Caco-2 (cell line): ENCODE data around the gene AHNAK. TPM values are rescaled to one million over a fixed set of nuclear protein-coding genes. Genes with fewer than 3 reads are reported as not detected.

Experiments
- BruUV-seq: library from RNA; stranded (reverse); fragments of 400-500 nt; replicated peaks from 2 replicates; lab custom pipeline; 2021; lab: Mats Ljungman, UMichigan
- CTCF ChIA-PET: fragments of 300-600 bp; sonication (Branson Sonifier 250); formaldehyde crosslinking; loops from one replicate; lab custom pipeline; 2022; ENCODE audit warnings: antibody characterized with exemption; lab: Charles Lee
- POLR2A ChIA-PET: fragments of 300-600 bp; sonication (Branson Sonifier 250); formaldehyde crosslinking; loops from one replicate; lab custom pipeline; 2022; ENCODE audit warnings: antibody characterized with exemption; lab: Charles Lee
- DNase-seq, 2 experiments: peaks; one replicate each; pipeline versions ENCODE4 v3.0.0 to v3.0.0-alpha.2; 2020 to 2022
- H3K27me3 ChIP-seq: replicated peaks from 2 replicates; pipeline ENCODE4 v1.6.0; 2011; ENCODE audit warnings: low read length; ENCODE audit not compliant: control insufficient read depth, insufficient read depth
- H3K36me3 ChIP-seq: 2 replicates; pipeline ENCODE4 v1.5.1; 2011; ENCODE audit warnings: low read length; ENCODE audit not compliant: control insufficient read depth, insufficient read depth
- H3K4me1 ChIP-seq: fragments of 250-450 bp; sonication (Bioruptor Pico); 2 replicates; pipeline ENCODE4 v1.5.1; 2020; ENCODE audit warnings: mild to moderate bottlenecking
- H3K4me3 ChIP-seq: 2 replicates; pipeline ENCODE4 v1.5.1; 2011; ENCODE audit warnings: low read depth, mild to moderate bottlenecking, control low read depth, low read length
- H3K9me3 ChIP-seq: fragments of 250-450 bp; sonication (Bioruptor Pico); 2 replicates; pipeline ENCODE4 v1.5.1; 2020; ENCODE audit warnings: mild to moderate bottlenecking, moderate library complexity
- H3K27ac Mint-ChIP-seq: one replicate; pipeline ENCODE4 v1.8.0; 2022; ENCODE audit warnings: mixed read lengths; ENCODE audit not compliant: unreplicated experiment
- H3K27me3 Mint-ChIP-seq: one replicate; pipeline ENCODE4 v1.8.0; 2022; ENCODE audit warnings: mixed read lengths; ENCODE audit not compliant: insufficient read depth, unreplicated experiment
- H3K36me3 Mint-ChIP-seq: one replicate; pipeline ENCODE4 v1.8.0; 2022; ENCODE audit warnings: mild to moderate bottlenecking, mixed read lengths; ENCODE audit not compliant: insufficient read depth, unreplicated experiment
- H3K4me1 Mint-ChIP-seq: one replicate; pipeline ENCODE4 v1.8.0; 2022; ENCODE audit warnings: low read depth, mixed read lengths; ENCODE audit not compliant: unreplicated experiment
- H3K4me3 Mint-ChIP-seq: one replicate; pipeline ENCODE4 v1.8.0; 2022; ENCODE audit warnings: mild to moderate bottlenecking, moderate library complexity, mixed read lengths; ENCODE audit not compliant: unreplicated experiment
- H3K9me3 Mint-ChIP-seq: one replicate; pipeline ENCODE4 v1.8.0; 2022; ENCODE audit warnings: mixed read lengths; ENCODE audit not compliant: unreplicated experiment
- intact Hi-C: fragments of 100-400 bp; cut with micrococcal nuclease; formaldehyde crosslinking; loops from one replicate; pipeline ENCODE4 v1.10.0; 2022; ENCODE audit not compliant: unreplicated experiment
- total RNA-seq: library from RNA; stranded (reverse); gene quantifications from 2 replicates; pipeline ENCODE4 v1.2.3, GENCODE V29; 2022
- TF ChIP-seq, protein P1 (sequence below), 2 experiments: fragments of 200-600 bp in 1 of 2; IDR thresholded peaks; 1 replicate in 1 of 2; 2 replicates in 1 of 2; pipeline versions ENCODE4 v1.5.1 to v1.8.0; 2011 to 2022; ENCODE audit warnings: antibody characterized with exemption in 1 of 2, control low read depth in 1 of 2, inconsistent platforms in 1 of 2, low read depth in 1 of 2, low read length in 1 of 2, mild to moderate bottlenecking in 1 of 2, moderate library complexity in 1 of 2; ENCODE audit not compliant: insufficient read depth in 1 of 2, severe bottlenecking in 1 of 2, unreplicated experiment in 1 of 2

AHNAK gene
- total RNA-seq, 1 experiment from 2014 or later: 312 TPM

GRCh38 chr11:62542111-62542745, 4.4 kb downstream of the AHNAK start:
- TF ChIP-seq, protein P1, sequence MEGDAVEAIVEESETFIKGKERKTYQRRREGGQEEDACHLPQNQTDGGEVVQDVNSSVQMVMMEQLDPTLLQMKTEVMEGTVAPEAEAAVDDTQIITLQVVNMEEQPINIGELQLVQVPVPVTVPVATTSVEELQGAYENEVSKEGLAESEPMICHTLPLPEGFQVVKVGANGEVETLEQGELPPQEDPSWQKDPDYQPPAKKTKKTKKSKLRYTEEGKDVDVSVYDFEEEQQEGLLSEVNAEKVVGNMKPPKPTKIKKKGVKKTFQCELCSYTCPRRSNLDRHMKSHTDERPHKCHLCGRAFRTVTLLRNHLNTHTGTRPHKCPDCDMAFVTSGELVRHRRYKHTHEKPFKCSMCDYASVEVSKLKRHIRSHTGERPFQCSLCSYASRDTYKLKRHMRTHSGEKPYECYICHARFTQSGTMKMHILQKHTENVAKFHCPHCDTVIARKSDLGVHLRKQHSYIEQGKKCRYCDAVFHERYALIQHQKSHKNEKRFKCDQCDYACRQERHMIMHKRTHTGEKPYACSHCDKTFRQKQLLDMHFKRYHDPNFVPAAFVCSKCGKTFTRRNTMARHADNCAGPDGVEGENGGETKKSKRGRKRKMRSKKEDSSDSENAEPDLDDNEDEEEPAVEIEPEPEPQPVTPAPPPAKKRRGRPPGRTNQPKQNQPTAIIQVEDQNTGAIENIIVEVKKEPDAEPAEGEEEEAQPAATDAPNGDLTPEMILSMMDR (IDR thresholded peaks at IDR 0.05; ENCODE audit: insufficient read depth in 1 of 2, low read depth in 1 of 2, low read length in 1 of 2, severe bottlenecking in 1 of 2, unreplicated experiment in 1 of 2): no peak
- Histone ChIP-seq H3K36me3 (peaks cover 2% of the 10 kb centered on the region), H3K4me3 (no peak overlapping the region), H3K9me3 (no peaks in the 10 kb centered on the region), H3K4me1 (peaks cover 51% of the 10 kb centered on the region), H3K27me3 (no peaks in the 10 kb centered on the region)
- no peak for DNase-seq
- intact Hi-C loops: loop anchor here (1.0 kb wide), 2 partner anchors 116 to 147 kb away; no protein-coding TSS in a partner anchor
- Mint-ChIP-seq H3K36me3 (peaks cover 67% of the 10 kb centered on the region), H3K27ac (peak overlapping the region; percentile 97), H3K4me3 (peak overlapping the region; percentile 100), H3K9me3 (no peaks in the 10 kb centered on the region), H3K4me1 (peaks cover 34% of the 10 kb centered on the region), H3K27me3 (no peaks in the 10 kb centered on the region)
- no TSS peak for BruUV-seq
- ChIA-PET POLR2A (interaction anchor here (1.0 to 1.5 kb wide), 3 partner anchors 32 to 49 kb away, joined by 3 to 5 read pairs (median 4); partner anchors contain the start of genes EEF1G and TUT1), CTCF (interaction anchor here (0.6 to 4.5 kb wide), 20 partner anchors 11 to 595 kb away, joined by 3 to 79 read pairs (median 13); partner anchors contain the start of gene EEF1G)

DNA sequence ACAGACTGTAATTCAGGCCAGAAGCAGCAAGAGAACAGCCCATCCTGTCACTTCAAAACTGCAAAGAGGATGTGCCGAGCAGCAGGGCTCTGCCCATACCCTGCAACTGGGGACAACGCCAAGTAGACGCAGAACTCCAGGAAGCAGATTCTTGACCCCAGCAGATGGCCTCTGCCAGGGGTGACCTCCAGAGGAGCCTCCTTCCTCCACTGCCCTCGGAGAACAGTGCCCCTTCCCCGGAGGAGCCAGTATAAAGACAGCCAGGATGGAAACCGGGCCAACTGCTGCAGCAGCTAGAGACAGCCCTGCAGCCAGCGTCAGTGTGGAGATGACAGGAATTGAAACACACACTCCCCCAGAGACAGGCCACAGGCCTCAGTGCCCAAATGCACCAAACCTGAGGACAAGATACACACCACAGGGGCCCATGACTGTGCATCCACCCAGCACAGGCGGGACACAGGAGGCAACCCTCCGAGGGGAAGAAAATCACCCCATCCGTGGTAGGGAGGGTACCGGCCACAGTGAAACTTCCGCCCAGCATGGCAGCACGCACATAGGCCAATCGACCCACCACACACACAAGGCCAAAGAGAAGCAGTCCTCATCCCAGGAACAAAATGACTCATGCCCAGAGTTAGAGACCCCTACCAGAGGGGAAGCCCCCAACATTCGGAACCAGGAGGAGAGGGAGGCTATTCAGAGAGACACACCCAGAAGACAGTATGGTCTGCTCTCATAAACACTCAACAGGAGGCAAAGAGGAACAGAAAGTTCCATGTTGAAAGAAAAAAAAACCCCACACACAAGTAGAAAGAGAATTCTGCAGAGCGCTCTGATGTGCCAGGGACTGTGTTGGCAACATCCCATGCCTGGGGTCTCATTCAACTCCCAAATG, 5.6 kb downstream of the AHNAK start:
- ChIA-PET POLR2A (no interaction called here), CTCF (interaction anchor here (2.5 to 4.5 kb wide), 2 partner anchors 44 to 146 kb away, joined by 19 to 79 read pairs; no protein-coding TSS in a partner anchor)
- Mint-ChIP-seq H3K36me3 (peaks cover 72% of the 10 kb centered on the region), H3K9me3 (no peaks in the 10 kb centered on the region), H3K27ac (peak overlapping the region; percentile 97), H3K27me3 (no peaks in the 10 kb centered on the region), H3K4me1 (peaks cover 34% of the 10 kb centered on the region), H3K4me3 (peak overlapping the region; percentile 100)
- TF ChIP-seq, protein P1 (IDR thresholded peaks at IDR 0.05; ENCODE audit: insufficient read depth in 1 of 2, low read depth in 1 of 2, low read length in 1 of 2, severe bottlenecking in 1 of 2, unreplicated experiment in 1 of 2): no peak
- Histone ChIP-seq H3K27me3 (no peaks in the 10 kb centered on the region), H3K4me3 (no peak overlapping the region), H3K36me3 (peaks cover 2% of the 10 kb centered on the region), H3K9me3 (no peaks in the 10 kb centered on the region), H3K4me1 (peaks cover 49% of the 10 kb centered on the region)
- BruUV-seq: no TSS peak
- no peak for DNase-seq
- intact Hi-C loops: no loop called here

- no peaks in the 10 kb centered on the region for H3K27me3 ChIP-seq
- no peak overlapping the region for H3K27ac Mint-ChIP-seq
- peaks cover 46% of the 10 kb centered on the region for H3K4me1 ChIP-seq
- ChIA-PET CTCF (interaction anchor here (1.3 to 1.6 kb wide), 2 partner anchors 21 to 147 kb away, joined by 3 read pairs; no protein-coding TSS in a partner anchor), POLR2A (no interaction called here)
- peaks cover 7% of the 10 kb centered on the region for H3K9me3 Mint-ChIP-seq
- H3K4me3 ChIP-seq: no peak overlapping the region
- H3K36me3 Mint-ChIP-seq: peaks cover 78% of the 10 kb centered on the region
- no TSS peak for BruUV-seq
- TF ChIP-seq, protein P1 (IDR thresholded peaks at IDR 0.05; ENCODE audit: insufficient read depth in 1 of 2, low read depth in 1 of 2, low read length in 1 of 2, severe bottlenecking in 1 of 2, unreplicated experiment in 1 of 2): no peak
- H3K36me3 ChIP-seq: peaks cover 9% of the 10 kb centered on the region
- intact Hi-C loops: no loop called here
- DNase-seq: no peak
- no peaks in the 10 kb centered on the region for H3K27me3 Mint-ChIP-seq
- no peaks in the 10 kb centered on the region for H3K9me3 ChIP-seq
- no peak overlapping the region for H3K4me3 Mint-ChIP-seq
- peaks cover 38% of the 10 kb centered on the region for H3K4me1 Mint-ChIP-seq
These were observed 7.2 kb downstream of the AHNAK start for GRCh38 chr11:62539238-62539925.
